Liver (tissue), 9 donors: ENCODE measurements around the gene IKBKE. TPM values are rescaled to one million over a fixed set of nuclear protein-coding genes. Genes with fewer than 3 reads are reported as not detected.

Source experiments
- DNase-seq: peaks from one replicate; pipeline ENCODE4 v3.0.0-alpha.2; 2017; ENCODE audit warnings: low spot score
- H3K27ac ChIP-seq, 2 donors: one replicate each; pipeline ENCODE4 v1.7.0; 2013; ENCODE audit warnings: inconsistent platforms in 2 of 2, low read length in 2 of 2, control low read depth in 1 of 2, low read depth in 1 of 2, mild to moderate bottlenecking in 1 of 2
- H3K27me3 ChIP-seq, 4 donors: one replicate each; pipeline versions ENCODE4 v1.6.1 to v1.7.0; 2013; ENCODE audit warnings: low read length in 3 of 4, inconsistent platforms in 1 of 4, mild to moderate bottlenecking in 1 of 4, moderate library complexity in 1 of 4; ENCODE audit not compliant: control insufficient read depth in 4 of 4, insufficient read depth in 4 of 4
- H3K36me3 ChIP-seq, 4 donors: one replicate each; pipeline versions ENCODE4 v1.6.1 to v1.7.0; 2013; ENCODE audit warnings: low read length in 3 of 4, mild to moderate bottlenecking in 3 of 4, low read depth in 1 of 4, moderate library complexity in 1 of 4; ENCODE audit not compliant: control insufficient read depth in 4 of 4, insufficient read depth in 3 of 4
- H3K4me1 ChIP-seq, 4 donors: one replicate each; pipeline versions ENCODE4 v1.6.1 to v1.7.0; 2013; ENCODE audit warnings: low read length in 3 of 4, mild to moderate bottlenecking in 3 of 4, moderate library complexity in 1 of 4; ENCODE audit not compliant: control insufficient read depth in 4 of 4, insufficient read depth in 4 of 4
- H3K4me3 ChIP-seq, 3 donors: one replicate each; pipeline versions ENCODE4 v1.6.1 to v1.7.0; 2013; ENCODE audit warnings: low read length in 3 of 3, control low read depth in 1 of 3, low read depth in 1 of 3, mild to moderate bottlenecking in 1 of 3
- H3K9ac ChIP-seq, 2 donors: one replicate each; pipeline ENCODE4 v1.7.0; 2013; ENCODE audit warnings: low read length in 2 of 2, mild to moderate bottlenecking in 2 of 2, moderate library complexity in 2 of 2, control low read depth in 1 of 2, low read depth in 1 of 2
- H3K9me3 ChIP-seq, 4 donors: one replicate each; pipeline versions ENCODE4 v1.6.1 to v1.7.0; 2013; ENCODE audit warnings: low read length in 3 of 4; ENCODE audit not compliant: control insufficient read depth in 4 of 4
- EGR1 ChIP-seq, 2 donors: IDR thresholded peaks; 2 replicates each; pipeline ENCODE4 v1.6.1; 2016 to 2018; ENCODE audit warnings: antibody characterized with exemption in 2 of 2, low read depth in 2 of 2
- FOXA2 ChIP-seq: IDR thresholded peaks from 2 replicates; pipeline ENCODE4 v1.6.1; 2016; ENCODE audit warnings: antibody characterized with exemption
- HNF4A ChIP-seq, 2 donors: conservative IDR thresholded peaks; 2 replicates each; pipeline ENCODE4 v1.6.1; 2016; ENCODE audit warnings: antibody characterized with exemption in 2 of 2, mild to moderate bottlenecking in 2 of 2
- HNF4G ChIP-seq: IDR thresholded peaks from 2 replicates; pipeline ENCODE4 v1.6.1; 2016; ENCODE audit warnings: antibody characterized with exemption
- JUND ChIP-seq, 2 donors: IDR thresholded peaks; 2 replicates each; pipeline ENCODE4 v1.6.1; 2016; ENCODE audit warnings: antibody characterized with exemption in 2 of 2
- RAD21 ChIP-seq, 2 donors: IDR thresholded peaks; 2 replicates each; pipeline ENCODE4 v1.6.1; 2016; ENCODE audit warnings: antibody characterized with exemption in 2 of 2, mild to moderate bottlenecking in 2 of 2
- RXRA ChIP-seq, 2 donors: IDR thresholded peaks; 2 replicates each; pipeline ENCODE4 v1.6.1; 2017 to 2018; ENCODE audit warnings: antibody characterized with exemption in 2 of 2, mild to moderate bottlenecking in 1 of 2
- SP1 ChIP-seq: IDR thresholded peaks from 2 replicates; pipeline ENCODE4 v1.6.1; 2018; ENCODE audit warnings: antibody characterized with exemption, mild to moderate bottlenecking
- TAF1 ChIP-seq: conservative IDR thresholded peaks from 2 replicates; pipeline ENCODE4 v1.6.1; 2016; ENCODE audit warnings: antibody characterized with exemption, mild to moderate bottlenecking
- YY1 ChIP-seq: IDR thresholded peaks from 2 replicates; pipeline ENCODE4 v1.6.1; 2016; ENCODE audit warnings: antibody characterized with exemption, mild to moderate bottlenecking
- WGBS: extraction: QIAGEN DNeasy Blood & Tissue Kit; methylation state at CpG from one replicate; pipeline ENCODE4 v1.1.7; 2013; 5-methylcytosine and 5-hydroxymethylcytosine counted together
- polyA plus RNA-seq, 2 donors: library from polyadenylated mRNA; stranded (reverse) in 1 of 2; unstranded in 1 of 2; fragments of 200-250 nt in 1 of 2; fragments of >200 nt in 1 of 2; fragmentation: Nextera tagmentation in 1 of 2; extraction: Ambion mirVana in 1 of 2; gene quantifications; one replicate each; pipeline versions ENCODE4 v1.2.1 to v1.2.3, GENCODE V29; 2013 to 2015
- total RNA-seq, 2 donors: library from RNA; depleted of rRNA; stranded (reverse); fragments of >200 nt; gene quantifications; one replicate each; pipeline ENCODE4 v1.2.3, GENCODE V29; 2014
- TF ChIP-seq, protein P1 (sequence below): fragments of 150-350 bp; IDR thresholded peaks from 2 replicates; pipeline ENCODE4 v1.5.1; 2017; ENCODE audit warnings: improper control_type of control experiment, low read depth, low read length; ENCODE audit not compliant: missing input control
- TF ChIP-seq, protein P2 (sequence below): IDR thresholded peaks from 2 replicates; pipeline ENCODE4 v1.6.1; 2016; ENCODE audit warnings: antibody characterized with exemption
- TF ChIP-seq, protein P3 (sequence below): IDR thresholded peaks from 2 replicates; pipeline ENCODE4 v1.6.1; 2016; ENCODE audit warnings: antibody characterized with exemption
- TF ChIP-seq, protein P4 (sequence below): IDR thresholded peaks from 2 replicates; pipeline ENCODE4 v1.6.1; 2016; ENCODE audit warnings: antibody characterized with exemption, mild to moderate bottlenecking
- TF ChIP-seq, protein P5 (sequence below): IDR thresholded peaks from 2 replicates; pipeline ENCODE4 v1.6.1; 2016; ENCODE audit warnings: antibody characterized with exemption
- donor health status: healthy.
- donor health status: healthy.
- donor health status: healthy.
- donor health status: healthy.
- donor health status: healthy.

IKBKE gene
- total and polyA plus RNA-seq, 4 donors: 0.81 to 3.9 (median 1.5) TPM

DNA sequence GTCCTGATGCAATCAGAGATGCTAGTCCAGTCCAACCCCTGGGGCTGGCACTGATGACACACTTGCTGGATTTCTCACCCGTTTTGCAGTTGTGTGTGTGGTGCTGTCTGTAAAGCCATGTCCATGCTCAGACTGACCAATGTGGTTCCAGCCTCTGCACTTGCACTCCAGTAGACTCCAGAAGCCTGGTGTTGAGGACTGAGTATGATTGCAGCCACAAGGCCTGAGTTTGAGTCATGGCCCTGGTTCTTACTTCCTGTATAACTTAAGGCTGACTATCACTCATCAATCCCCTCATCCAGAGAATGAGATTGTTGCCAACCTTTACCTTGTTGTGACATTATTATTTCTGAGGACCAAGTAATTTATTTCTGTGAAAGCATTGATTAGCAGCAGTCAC, 34.8 kb upstream of the IKBKE start:
- Histone ChIP-seq H3K27ac (no peak overlapping the region), H3K9ac (no peak overlapping the region), H3K9me3 (no peaks in the 10 kb centered on the region), H3K27me3 (no peaks in the 10 kb centered on the region), H3K4me1 (no peaks in the 10 kb centered on the region), H3K4me3 (no peak overlapping the region), H3K36me3 (peaks cover 0 to 19% (median 10%) of the 10 kb centered on the region in 4 donors)
- no peak for DNase-seq
- TF ChIP-seq TAF1: no peak
- TF ChIP-seq YY1: no peak
- TF ChIP-seq, protein P1, sequence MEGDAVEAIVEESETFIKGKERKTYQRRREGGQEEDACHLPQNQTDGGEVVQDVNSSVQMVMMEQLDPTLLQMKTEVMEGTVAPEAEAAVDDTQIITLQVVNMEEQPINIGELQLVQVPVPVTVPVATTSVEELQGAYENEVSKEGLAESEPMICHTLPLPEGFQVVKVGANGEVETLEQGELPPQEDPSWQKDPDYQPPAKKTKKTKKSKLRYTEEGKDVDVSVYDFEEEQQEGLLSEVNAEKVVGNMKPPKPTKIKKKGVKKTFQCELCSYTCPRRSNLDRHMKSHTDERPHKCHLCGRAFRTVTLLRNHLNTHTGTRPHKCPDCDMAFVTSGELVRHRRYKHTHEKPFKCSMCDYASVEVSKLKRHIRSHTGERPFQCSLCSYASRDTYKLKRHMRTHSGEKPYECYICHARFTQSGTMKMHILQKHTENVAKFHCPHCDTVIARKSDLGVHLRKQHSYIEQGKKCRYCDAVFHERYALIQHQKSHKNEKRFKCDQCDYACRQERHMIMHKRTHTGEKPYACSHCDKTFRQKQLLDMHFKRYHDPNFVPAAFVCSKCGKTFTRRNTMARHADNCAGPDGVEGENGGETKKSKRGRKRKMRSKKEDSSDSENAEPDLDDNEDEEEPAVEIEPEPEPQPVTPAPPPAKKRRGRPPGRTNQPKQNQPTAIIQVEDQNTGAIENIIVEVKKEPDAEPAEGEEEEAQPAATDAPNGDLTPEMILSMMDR: no peak
- no peak for TF ChIP-seq RAD21 (IDR thresholded peaks at IDR 0.05)
- TF ChIP-seq SP1: no peak
- TF ChIP-seq, protein P2, sequence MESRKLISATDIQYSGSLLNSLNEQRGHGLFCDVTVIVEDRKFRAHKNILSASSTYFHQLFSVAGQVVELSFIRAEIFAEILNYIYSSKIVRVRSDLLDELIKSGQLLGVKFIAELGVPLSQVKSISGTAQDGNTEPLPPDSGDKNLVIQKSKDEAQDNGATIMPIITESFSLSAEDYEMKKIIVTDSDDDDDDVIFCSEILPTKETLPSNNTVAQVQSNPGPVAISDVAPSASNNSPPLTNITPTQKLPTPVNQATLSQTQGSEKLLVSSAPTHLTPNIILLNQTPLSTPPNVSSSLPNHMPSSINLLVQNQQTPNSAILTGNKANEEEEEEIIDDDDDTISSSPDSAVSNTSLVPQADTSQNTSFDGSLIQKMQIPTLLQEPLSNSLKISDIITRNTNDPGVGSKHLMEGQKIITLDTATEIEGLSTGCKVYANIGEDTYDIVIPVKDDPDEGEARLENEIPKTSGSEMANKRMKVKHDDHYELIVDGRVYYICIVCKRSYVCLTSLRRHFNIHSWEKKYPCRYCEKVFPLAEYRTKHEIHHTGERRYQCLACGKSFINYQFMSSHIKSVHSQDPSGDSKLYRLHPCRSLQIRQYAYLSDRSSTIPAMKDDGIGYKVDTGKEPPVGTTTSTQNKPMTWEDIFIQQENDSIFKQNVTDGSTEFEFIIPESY: no peak
- TF ChIP-seq, protein P3, sequence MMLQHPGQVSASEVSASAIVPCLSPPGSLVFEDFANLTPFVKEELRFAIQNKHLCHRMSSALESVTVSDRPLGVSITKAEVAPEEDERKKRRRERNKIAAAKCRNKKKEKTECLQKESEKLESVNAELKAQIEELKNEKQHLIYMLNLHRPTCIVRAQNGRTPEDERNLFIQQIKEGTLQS: no peak
- WGBS: 93% methylated on average over 1 of the region's 1 CpG

DNA sequence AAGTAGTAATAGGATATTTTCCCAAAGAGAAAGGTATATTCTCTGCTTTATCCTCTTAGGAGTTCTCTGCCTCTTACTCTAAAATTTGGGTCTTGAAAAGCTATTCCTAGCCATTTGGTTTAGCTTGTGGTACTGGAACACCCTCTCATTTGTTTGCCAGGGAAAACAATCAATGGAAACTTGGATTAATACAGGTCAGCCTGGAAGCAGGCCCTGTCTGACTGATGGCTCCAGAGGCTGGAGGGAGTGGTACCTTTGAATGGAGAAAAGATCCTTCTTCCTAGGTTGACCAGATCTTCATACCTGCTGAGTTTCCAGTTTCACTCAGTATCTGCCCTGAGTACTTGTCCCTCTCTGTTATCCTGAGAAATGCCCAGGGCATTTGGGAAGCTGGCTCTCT, 31.7 kb upstream of the IKBKE start:
- Histone ChIP-seq H3K27me3 (no peaks in the 10 kb centered on the region), H3K27ac (no peak overlapping the region), H3K36me3 (peaks cover 0 to 22% (median 14%) of the 10 kb centered on the region in 4 donors), H3K4me1 (no peaks in the 10 kb centered on the region), H3K4me3 (no peak overlapping the region), H3K9me3 (no peaks in the 10 kb centered on the region), H3K9ac (no peak overlapping the region)
- TF ChIP-seq, protein P3: no peak
- TF ChIP-seq FOXA2: no peak
- TF ChIP-seq RAD21 (IDR thresholded peaks at IDR 0.05): peak in 1 of 2 donors; percentile 3
- DNase-seq: no peak

DNA sequence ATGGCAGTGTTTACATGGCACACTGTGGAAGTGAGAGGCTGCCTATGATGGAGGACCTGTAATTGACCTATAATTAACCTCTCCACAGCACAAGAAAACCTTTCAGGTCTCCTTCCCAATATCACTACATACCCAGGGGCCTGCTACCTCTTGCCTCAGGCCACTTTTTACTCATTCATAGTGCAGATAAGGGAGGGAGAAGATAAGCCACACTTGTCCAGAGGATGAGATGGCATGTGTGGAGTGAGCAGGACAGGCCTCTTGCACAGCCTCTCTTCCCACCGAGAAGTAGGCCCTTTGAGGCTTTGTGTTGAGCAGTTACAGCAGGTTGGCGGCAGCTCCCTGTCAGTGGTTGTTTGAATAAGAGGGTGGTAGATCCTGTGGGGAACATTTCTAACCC, 31.1 kb upstream of the IKBKE start:
- DNase-seq: no peak
- Histone ChIP-seq H3K9me3 (no peaks in the 10 kb centered on the region), H3K27me3 (no peaks in the 10 kb centered on the region), H3K4me1 (no peaks in the 10 kb centered on the region), H3K4me3 (no peak overlapping the region), H3K36me3 (peaks cover 0 to 24% (median 16%) of the 10 kb centered on the region in 4 donors), H3K27ac (no peak overlapping the region), H3K9ac (no peak overlapping the region)
- WGBS: 91% methylated on average over 2 of the region's 2 CpGs
- TF ChIP-seq HNF4A (conservative IDR thresholded peaks at IDR 0.05) (no peak), RXRA (IDR thresholded peaks at IDR 0.05) (no peak), SP1 (no peak), FOXA2 (no peak), JUND (IDR thresholded peaks at IDR 0.05) (no peak), HNF4G (no peak), EGR1 (IDR thresholded peaks at IDR 0.05; ENCODE audit: low read depth in 2 of 2) (no peak), TAF1 (no peak), YY1 (no peak)
- TF ChIP-seq, protein P1: no peak
- TF ChIP-seq, protein P4, sequence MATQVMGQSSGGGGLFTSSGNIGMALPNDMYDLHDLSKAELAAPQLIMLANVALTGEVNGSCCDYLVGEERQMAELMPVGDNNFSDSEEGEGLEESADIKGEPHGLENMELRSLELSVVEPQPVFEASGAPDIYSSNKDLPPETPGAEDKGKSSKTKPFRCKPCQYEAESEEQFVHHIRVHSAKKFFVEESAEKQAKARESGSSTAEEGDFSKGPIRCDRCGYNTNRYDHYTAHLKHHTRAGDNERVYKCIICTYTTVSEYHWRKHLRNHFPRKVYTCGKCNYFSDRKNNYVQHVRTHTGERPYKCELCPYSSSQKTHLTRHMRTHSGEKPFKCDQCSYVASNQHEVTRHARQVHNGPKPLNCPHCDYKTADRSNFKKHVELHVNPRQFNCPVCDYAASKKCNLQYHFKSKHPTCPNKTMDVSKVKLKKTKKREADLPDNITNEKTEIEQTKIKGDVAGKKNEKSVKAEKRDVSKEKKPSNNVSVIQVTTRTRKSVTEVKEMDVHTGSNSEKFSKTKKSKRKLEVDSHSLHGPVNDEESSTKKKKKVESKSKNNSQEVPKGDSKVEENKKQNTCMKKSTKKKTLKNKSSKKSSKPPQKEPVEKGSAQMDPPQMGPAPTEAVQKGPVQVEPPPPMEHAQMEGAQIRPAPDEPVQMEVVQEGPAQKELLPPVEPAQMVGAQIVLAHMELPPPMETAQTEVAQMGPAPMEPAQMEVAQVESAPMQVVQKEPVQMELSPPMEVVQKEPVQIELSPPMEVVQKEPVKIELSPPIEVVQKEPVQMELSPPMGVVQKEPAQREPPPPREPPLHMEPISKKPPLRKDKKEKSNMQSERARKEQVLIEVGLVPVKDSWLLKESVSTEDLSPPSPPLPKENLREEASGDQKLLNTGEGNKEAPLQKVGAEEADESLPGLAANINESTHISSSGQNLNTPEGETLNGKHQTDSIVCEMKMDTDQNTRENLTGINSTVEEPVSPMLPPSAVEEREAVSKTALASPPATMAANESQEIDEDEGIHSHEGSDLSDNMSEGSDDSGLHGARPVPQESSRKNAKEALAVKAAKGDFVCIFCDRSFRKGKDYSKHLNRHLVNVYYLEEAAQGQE: no peak
- TF ChIP-seq, protein P2: no peak
- TF ChIP-seq, protein P5, sequence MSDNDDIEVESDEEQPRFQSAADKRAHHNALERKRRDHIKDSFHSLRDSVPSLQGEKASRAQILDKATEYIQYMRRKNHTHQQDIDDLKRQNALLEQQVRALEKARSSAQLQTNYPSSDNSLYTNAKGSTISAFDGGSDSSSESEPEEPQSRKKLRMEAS: no peak
